VCaP (cell line): ENCODE measurements around the gene FBH1.
"Not testable (repeated sequence)": the region's sequence is repeated elsewhere in the genome, so short reads cannot be mapped to it uniquely, and the experiment has no call there.

Source experiments
- H3K27ac ChIP-seq: fragments of 450-650 bp; 2 replicates; pipeline ENCODE4 v1.5.1; 2017
- TF ChIP-seq, protein P1 (sequence below): fragments of 450-650 bp; conservative IDR thresholded peaks from 2 replicates; pipeline ENCODE4 v1.5.1; 2017; ENCODE audit warnings: mild to moderate bottlenecking, moderate library complexity

The FBH1 gene

DNA sequence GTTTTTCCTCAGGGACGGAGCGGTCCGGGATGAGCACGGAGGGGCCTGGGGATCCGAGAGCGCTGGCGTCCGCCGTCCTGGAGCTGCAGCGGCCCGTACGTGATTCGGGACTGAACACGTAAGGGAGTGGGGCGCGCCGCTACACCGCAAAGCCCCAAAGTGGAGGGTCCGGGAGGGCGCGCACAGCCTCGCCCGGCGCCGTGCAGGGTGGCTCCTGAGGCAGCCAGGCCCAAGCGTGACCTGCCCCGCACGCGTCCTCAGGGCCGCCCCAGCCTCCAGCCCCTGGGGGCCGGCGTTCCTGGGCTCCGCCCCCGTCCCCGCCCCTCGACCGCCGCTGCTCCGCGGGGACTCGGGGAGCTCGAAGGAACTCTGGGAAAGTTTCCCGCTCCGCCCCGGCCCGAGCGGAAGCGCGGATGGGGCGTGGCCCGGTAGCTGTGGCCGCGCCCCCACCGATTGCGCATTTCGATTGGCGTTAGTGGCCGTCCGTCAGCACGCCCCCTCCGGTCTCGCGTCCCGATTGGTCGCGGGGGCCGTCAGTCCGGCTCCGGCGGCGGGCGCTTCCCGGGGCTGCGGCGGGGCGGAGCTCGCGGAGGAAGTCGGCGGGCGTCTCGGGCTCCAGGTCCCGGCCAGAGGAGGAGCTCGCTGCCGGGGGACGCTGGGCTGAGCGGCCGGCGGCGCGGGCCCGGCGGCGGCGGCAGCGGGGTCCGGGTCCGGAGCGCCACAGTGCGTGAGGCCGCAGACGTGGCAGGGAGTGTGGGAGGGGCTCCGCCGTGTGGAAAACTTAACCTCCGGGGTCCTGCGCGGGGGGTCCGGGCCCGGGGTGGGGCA lies at the start of gene FBH1, which contains the start of gene ANKRD16:
FBH1 (plus strand) TSS at position 620 of the 828 bp plus-strand sequence; CDS start at position 723, 103 bp downstream.
ANKRD16 (minus strand) TSS at position 270 of the 828 bp plus-strand sequence. CDS start 539 bp downstream, outside the sequence.
- peak within 1 kb of the TSS; percentile 89 for H3K27ac ChIP-seq
- TF ChIP-seq, protein P1, sequence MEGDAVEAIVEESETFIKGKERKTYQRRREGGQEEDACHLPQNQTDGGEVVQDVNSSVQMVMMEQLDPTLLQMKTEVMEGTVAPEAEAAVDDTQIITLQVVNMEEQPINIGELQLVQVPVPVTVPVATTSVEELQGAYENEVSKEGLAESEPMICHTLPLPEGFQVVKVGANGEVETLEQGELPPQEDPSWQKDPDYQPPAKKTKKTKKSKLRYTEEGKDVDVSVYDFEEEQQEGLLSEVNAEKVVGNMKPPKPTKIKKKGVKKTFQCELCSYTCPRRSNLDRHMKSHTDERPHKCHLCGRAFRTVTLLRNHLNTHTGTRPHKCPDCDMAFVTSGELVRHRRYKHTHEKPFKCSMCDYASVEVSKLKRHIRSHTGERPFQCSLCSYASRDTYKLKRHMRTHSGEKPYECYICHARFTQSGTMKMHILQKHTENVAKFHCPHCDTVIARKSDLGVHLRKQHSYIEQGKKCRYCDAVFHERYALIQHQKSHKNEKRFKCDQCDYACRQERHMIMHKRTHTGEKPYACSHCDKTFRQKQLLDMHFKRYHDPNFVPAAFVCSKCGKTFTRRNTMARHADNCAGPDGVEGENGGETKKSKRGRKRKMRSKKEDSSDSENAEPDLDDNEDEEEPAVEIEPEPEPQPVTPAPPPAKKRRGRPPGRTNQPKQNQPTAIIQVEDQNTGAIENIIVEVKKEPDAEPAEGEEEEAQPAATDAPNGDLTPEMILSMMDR = no peak

DNA sequence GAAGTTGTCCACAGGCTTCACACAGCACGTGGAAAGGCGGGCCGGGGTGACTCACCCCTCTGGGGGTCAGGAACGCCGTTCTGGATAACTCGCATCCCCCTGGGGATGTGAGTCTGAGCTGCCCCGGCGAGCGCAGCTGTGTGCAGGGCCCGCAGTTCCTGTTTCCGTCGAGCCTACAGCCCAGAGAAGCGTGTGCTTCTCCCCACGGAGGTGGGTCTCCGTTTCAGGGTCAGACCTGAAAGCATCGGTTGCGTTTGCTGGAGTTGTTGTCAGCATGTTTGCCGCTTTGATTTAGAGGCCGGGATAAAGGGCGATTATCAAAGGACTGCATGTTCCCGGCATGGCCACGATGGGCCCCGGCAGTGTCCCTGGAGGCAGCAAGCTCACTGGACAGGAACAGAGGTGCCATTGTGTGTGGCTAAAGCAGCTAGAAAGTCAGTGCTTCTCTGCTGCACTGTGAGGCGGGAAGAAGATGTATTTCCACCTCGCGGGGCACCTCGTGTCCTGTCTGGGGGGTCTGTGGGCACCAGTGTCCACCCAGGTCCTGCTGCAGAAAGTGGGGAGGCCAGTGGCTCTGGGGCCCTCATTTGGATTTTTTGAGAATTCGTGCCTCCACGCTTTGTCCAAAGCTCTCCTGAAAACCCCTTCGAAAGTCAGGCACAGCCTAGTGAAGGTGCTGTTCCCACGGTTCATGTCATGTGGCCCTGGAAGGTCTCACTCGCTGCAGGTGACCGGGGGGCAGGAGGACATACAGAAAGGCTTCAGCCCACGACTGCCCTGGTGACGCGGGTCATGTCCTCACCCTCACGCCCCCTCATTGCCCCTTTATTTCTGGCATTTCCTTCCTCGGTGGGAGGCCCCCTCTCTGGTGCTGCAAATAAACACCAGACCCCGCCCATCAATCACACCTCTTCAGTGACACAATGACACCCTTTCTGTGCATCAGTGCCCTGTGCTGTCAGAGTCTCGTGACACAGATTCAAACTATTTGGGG lies 49.4 kb upstream of the FBH1 start:
- no peak overlapping the region for H3K27ac ChIP-seq
- TF ChIP-seq, protein P1 = no peak

DNA sequence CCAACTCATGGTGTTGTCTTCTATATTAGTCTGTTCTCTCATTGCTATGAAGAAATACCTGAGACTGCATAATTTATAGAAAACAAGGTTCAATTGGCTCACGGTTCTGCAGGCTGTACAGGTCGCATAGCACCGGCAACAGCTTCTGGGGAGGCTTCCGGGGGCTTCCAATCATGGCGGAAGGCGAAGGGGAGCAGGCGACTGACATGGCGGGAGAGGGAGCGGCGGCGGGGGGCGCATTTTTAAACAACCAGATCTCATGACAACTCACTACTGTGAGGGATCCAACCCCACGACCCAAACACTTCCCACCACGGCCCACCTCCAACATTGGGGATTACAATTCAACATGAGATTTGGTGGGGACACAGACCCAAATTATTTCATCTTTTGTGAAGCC lies 48.1 kb upstream of the FBH1 start:
- TF ChIP-seq, protein P1 = no peak
- H3K27ac ChIP-seq = no peak overlapping the region

DNA sequence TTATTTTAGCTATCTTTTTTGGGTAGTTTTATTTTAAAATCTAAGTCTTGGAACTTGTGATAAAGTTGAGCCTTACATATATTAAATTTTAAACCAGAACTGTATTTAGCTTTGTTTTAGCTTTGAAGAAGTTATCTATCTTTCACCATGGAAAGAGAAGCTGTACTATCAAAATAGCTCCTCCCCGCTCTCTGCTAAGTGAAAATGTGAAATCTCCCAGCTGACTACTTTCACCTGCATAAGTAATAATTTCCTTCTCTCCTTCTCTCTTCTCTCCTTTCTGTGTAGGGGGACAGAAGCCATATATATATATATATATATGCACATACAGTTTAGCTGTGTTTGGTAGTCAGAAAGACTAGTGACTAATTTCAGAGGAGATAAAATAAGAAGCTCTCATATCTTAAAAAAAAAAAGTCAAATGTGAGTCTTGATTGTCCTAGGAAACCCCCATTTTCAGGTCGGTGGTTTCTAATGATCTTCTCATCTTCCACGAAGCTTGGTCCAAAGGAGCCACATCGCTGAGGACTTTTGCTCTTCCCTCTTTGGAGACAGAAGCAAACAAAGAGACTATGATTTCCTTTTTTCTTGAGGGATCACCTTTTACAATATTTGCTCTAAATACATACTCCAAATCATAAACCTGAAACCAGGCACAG lies 46.2 kb upstream of the FBH1 start:
- H3K27ac ChIP-seq = no peak overlapping the region
- TF ChIP-seq, protein P1 = no peak

DNA sequence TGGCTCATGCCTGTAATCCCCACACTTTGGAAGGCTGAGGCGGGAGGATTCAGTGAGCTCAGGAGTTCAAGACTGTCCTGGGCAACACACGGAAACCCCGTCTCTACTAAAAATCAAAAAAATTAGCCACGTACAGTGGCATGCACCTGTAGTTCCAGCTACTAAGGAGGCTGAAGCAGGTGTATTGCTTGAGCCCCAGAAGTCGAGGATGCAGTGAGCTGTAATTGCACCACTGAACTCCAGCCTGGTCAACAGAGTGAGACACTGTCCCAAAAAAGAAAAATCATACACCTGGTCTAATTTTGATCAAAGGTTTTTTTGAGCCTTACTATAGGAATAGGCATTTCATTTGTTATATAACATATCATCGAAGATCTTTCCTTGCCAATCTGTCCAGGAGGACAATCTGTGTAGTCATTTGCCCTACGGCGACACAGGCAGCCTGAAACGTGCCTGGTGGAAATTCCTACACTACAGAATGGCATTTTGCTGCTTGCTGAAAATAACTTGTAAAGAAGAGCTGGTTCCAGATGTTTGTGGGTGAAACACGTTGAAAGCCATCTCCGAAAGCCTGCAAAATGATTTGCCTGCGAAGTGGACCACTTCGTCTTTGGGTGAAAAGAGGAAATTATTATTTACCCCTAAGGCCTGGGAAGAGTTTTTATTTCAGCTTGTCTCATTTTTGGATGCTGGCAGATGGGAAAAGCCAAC lies 45.5 kb upstream of the FBH1 start:
- TF ChIP-seq, protein P1 = no peak
- H3K27ac ChIP-seq = no peak overlapping the region

DNA sequence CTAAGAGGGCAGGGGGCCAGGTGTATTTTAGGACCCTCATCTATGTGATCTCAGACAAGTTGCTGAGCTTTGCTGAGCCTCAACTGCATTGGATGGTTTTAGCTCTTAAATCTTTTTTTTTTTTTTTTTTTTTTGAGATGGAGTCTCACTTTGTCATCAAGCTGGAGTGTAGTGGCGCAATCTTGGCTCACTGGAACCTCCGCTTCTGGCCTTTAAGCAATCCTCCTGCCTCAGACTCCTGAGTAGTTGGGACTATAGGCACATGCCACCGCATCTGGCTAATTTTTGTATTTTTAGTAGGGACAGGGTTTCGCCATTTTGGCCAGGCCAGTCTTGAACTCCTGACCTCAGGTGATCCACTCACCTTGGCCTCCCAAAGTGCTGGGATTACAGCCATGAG lies 43.4 kb upstream of the FBH1 start:
- not testable (repeated sequence) for H3K27ac ChIP-seq

DNA sequence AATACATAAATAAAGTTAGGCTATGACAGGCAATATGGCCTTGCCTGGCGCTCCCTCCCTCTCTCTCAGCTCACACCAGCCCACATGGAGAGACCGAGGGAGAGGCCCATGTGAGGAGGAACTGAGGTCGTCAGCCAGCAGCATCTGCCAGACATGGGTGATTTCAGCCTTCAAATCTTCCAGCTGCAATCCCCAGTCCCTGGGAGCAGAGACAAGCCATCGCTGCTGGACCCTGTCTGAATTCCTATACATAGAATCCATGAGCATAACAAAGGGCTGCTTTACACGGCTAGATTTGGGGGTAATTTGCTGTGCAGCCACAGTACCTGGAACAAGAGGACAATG lies 35.9 kb upstream of the FBH1 start:
- TF ChIP-seq, protein P1 = no peak
- no peak overlapping the region for H3K27ac ChIP-seq
